IMR-90 (cell line): ENCODE results near the gene DCP2. TPM values are rescaled to one million over a fixed set of nuclear protein-coding genes. Genes with fewer than 3 reads are reported as not detected.

Experiments used
- ATAC-seq: fragments of 200-7000 bp; cut with Tn5 transposase; 2 replicates; pipeline ENCODE4 v1.9.1; 2020; ENCODE audit warnings: low read depth, mild to moderate bottlenecking, moderate library complexity
- BruUV-seq: library from RNA; stranded (reverse); fragments of 400-500 nt; replicated peaks from 2 replicates; lab custom pipeline; 2021; lab: Mats Ljungman, UMichigan
- CTCF ChIA-PET: fragments of 300-600 bp; formaldehyde crosslinking; extraction: SDS; loops from one replicate; lab custom pipeline; 2021; ENCODE audit warnings: antibody characterized with exemption; lab: Yijun Ruan, JAX
- POLR2A ChIA-PET: fragments of 300-600 bp; sonication (Branson Sonifier 250); formaldehyde crosslinking; loops from one replicate; lab custom pipeline; 2022; ENCODE audit warnings: antibody characterized with exemption; ENCODE audit not compliant: unreplicated experiment; lab: Charles Lee
- DNase-seq: peaks from one replicate; pipeline ENCODE4 v3.0.0; 2013
- H2AFZ ChIP-seq: replicated peaks from 2 replicates; pipeline ENCODE3; 2013; ENCODE audit warnings: low read length, mild to moderate bottlenecking; ENCODE audit not compliant: poor library complexity
- H2AK5ac ChIP-seq: 2 replicates; pipeline ENCODE4 v1.6.1; 2013; ENCODE audit warnings: low read depth, low read length, inconsistent platforms
- H2AK9ac ChIP-seq: replicated peaks from 2 replicates; pipeline ENCODE3; 2013; ENCODE audit warnings: mild to moderate bottlenecking, low read depth, low read length, moderate library complexity; ENCODE audit not compliant: poor library complexity
- H2BK120ac ChIP-seq: 2 replicates; pipeline ENCODE4 v1.6.1; 2013; ENCODE audit warnings: low read depth, low read length, inconsistent platforms
- H2BK15ac ChIP-seq: 3 replicates; pipeline ENCODE4 v1.6.1; 2013; ENCODE audit warnings: low read depth, low read length, inconsistent platforms
- H2BK20ac ChIP-seq: 2 replicates; pipeline ENCODE4 v1.6.1; 2013; ENCODE audit warnings: low read depth, mild to moderate bottlenecking, inconsistent platforms, low read length, moderate library complexity
- H2BK5ac ChIP-seq: 2 replicates; pipeline ENCODE4 v1.6.1; 2013; ENCODE audit warnings: mild to moderate bottlenecking, low read depth, low read length, inconsistent platforms; ENCODE audit not compliant: poor library complexity, severe bottlenecking
- H3K14ac ChIP-seq: replicated peaks from 2 replicates; pipeline ENCODE4 v1.6.1; 2013; ENCODE audit warnings: low read depth, low read length, inconsistent platforms
- H3K18ac ChIP-seq: 2 replicates; pipeline ENCODE4 v1.6.1; 2013; ENCODE audit warnings: low read depth, low read length, control low read depth
- H3K23ac ChIP-seq: 2 replicates; pipeline ENCODE4 v1.6.1; 2013; ENCODE audit warnings: low read depth, low read length, inconsistent platforms
- H3K27ac ChIP-seq: 2 replicates; pipeline ENCODE4 v1.5.1; 2013; ENCODE audit warnings: mild to moderate bottlenecking, control low read depth, low read length; ENCODE audit not compliant: insufficient read depth
- H3K27me3 ChIP-seq: 2 replicates; pipeline ENCODE4 v1.6.1; 2013; ENCODE audit warnings: low read length; ENCODE audit not compliant: control insufficient read depth, insufficient read depth
- H3K36me3 ChIP-seq: 2 replicates; pipeline ENCODE4 v1.6.1; 2013; ENCODE audit warnings: low read length, mixed read lengths; ENCODE audit not compliant: control insufficient read depth, insufficient read depth
- H3K4ac ChIP-seq: 2 replicates; pipeline ENCODE4 v1.6.1; 2013; ENCODE audit warnings: low read depth, low read length, inconsistent platforms
- H3K4me1 ChIP-seq: 2 replicates; pipeline ENCODE4 v1.6.1; 2013; ENCODE audit warnings: low read length, mixed read lengths; ENCODE audit not compliant: control insufficient read depth, insufficient read depth
- H3K4me2 ChIP-seq: 2 replicates; pipeline ENCODE4 v1.6.1; 2013; ENCODE audit warnings: low read depth, mild to moderate bottlenecking, control low read depth, low read length, moderate library complexity
- H3K4me3 ChIP-seq: 2 replicates; pipeline ENCODE4 v1.5.1; 2013; ENCODE audit warnings: low read depth, mild to moderate bottlenecking, control low read depth, low read length, moderate library complexity; ENCODE audit not compliant: insufficient read depth
- H3K56ac ChIP-seq: 2 replicates; pipeline ENCODE4 v1.6.1; 2013; ENCODE audit warnings: low read length, inconsistent platforms; ENCODE audit not compliant: insufficient read depth; ENCODE audit errors: extremely low read depth
- H3K79me1 ChIP-seq, 2 experiments: 2 replicates each; pipeline ENCODE4 v1.6.1; 2013; ENCODE audit warnings: low read length in 2 of 2, inconsistent platforms in 1 of 2, low read depth in 1 of 2
- H3K9ac ChIP-seq: 2 replicates; pipeline ENCODE4 v1.6.1; 2013; ENCODE audit warnings: low read depth, low read length, control low read depth
- H3K9me1 ChIP-seq: 2 replicates; pipeline ENCODE4 v1.6.1; 2013; ENCODE audit warnings: low read length, inconsistent platforms; ENCODE audit not compliant: insufficient read depth
- H3K9me3 ChIP-seq: 2 replicates; pipeline ENCODE4 v1.6.1; 2013; ENCODE audit warnings: low read length; ENCODE audit not compliant: control insufficient read depth, insufficient read depth
- H4K20me1 ChIP-seq: 2 replicates; pipeline ENCODE4 v1.6.1; 2013; ENCODE audit warnings: low read length, inconsistent platforms; ENCODE audit not compliant: insufficient read depth
- H4K5ac ChIP-seq: 2 replicates; pipeline ENCODE4 v1.6.1; 2013; ENCODE audit warnings: mild to moderate bottlenecking, low read depth, low read length, control low read depth
- H4K8ac ChIP-seq, 2 experiments: 2 replicates each; pipeline ENCODE4 v1.6.1; 2013; ENCODE audit warnings: low read depth in 2 of 2, low read length in 2 of 2, control low read depth in 1 of 2, inconsistent platforms in 1 of 2
- H4K91ac ChIP-seq: 2 replicates; pipeline ENCODE4 v1.6.1; 2013; ENCODE audit warnings: low read depth, low read length, inconsistent platforms; ENCODE audit not compliant: insufficient read depth
- CHD1 ChIP-seq: IDR thresholded peaks from 2 replicates; pipeline ENCODE4 v1.6.1; 2012; ENCODE audit warnings: low read depth, low read length, improper control_type of control experiment
- FOS ChIP-seq: fragments of 150-350 bp; IDR thresholded peaks from 2 replicates; pipeline ENCODE4 v1.6.1; 2016; ENCODE audit warnings: low read depth, low read length
- MAFK ChIP-seq: IDR thresholded peaks from 2 replicates; pipeline ENCODE4 v1.6.1; 2012; ENCODE audit warnings: low read depth, low read length, improper control_type of control experiment
- MAZ ChIP-seq: IDR thresholded peaks from 2 replicates; pipeline ENCODE4 v1.6.1; 2012; ENCODE audit warnings: low read depth, mild to moderate bottlenecking, low read length, improper control_type of control experiment, moderate library complexity, borderline replicate concordance
- MXI1 ChIP-seq: IDR thresholded peaks from 2 replicates; pipeline ENCODE4 v1.6.1; 2012; ENCODE audit warnings: low read depth, mild to moderate bottlenecking, low read length, moderate library complexity, borderline replicate concordance
- SMC3 ChIP-seq: fragments of 150-350 bp; IDR thresholded peaks from 2 replicates; pipeline ENCODE4 v1.6.1; 2016; ENCODE audit warnings: low read depth, mild to moderate bottlenecking, antibody characterized with exemption, low read length, moderate library complexity
- USF2 ChIP-seq: fragments of 150-350 bp; IDR thresholded peaks from 2 replicates; pipeline ENCODE4 v1.6.1; 2017; ENCODE audit warnings: mild to moderate bottlenecking, antibody characterized with exemption, low read length, low read depth
- WGBS, 2 experiments: methylation state at CpG; one replicate each; pipeline versions ENCODE4 v1.1.5 to v1.1.7; 2013; ENCODE audit warnings: missing lambda C conversion rate in 2 of 2; ENCODE audit not compliant: insufficient read length in 1 of 2; ENCODE audit errors: extremely low coverage in 2 of 2; 5-methylcytosine and 5-hydroxymethylcytosine counted together
- dilution Hi-C: fragments of 300-500 bp; cut with HindIII; formaldehyde crosslinking; loops from one replicate; pipeline ENCODE4 v1.14.3; 2018; ENCODE audit warnings: low sequenced_read_pairs; ENCODE audit not compliant: unreplicated experiment
- in situ Hi-C: fragments of 300-500 bp; cut with MboI; formaldehyde crosslinking; loops from 3 replicates; pipeline ENCODE4 v1.14.3; 2019; ENCODE audit warnings: low sequenced_read_pairs, inconsistent platforms, mixed read lengths
- intact Hi-C: fragments of 100-400 bp; cut with micrococcal nuclease; formaldehyde crosslinking; loops from 2 replicates; pipeline ENCODE4 v1.10.0; 2022
- polyA plus RNA-seq, 3 experiments: library from polyadenylated mRNA; depleted of rRNA; stranded (reverse); fragments of >200 nt; gene quantifications; 2 replicates each; pipeline ENCODE4 v1.2.3, GENCODE V29; 2012; ENCODE audit warnings: low replicate concordance in 1 of 3
- total RNA-seq: library from RNA; depleted of rRNA; stranded (reverse); fragments of >200 nt; gene quantifications from 2 replicates; pipeline ENCODE4 v1.2.3, GENCODE V29; 2012

The DCP2 gene
- total and polyA plus RNA-seq, 2 of the 4 experiments (the other 2 are of a cell fraction): 6.9 to 18.6 TPM

- DNase-seq (no peak), ATAC-seq (no peak)
- peak overlapping the region in 1 of 2 experiments; percentile 56; a peak in 2 of 4 replicates for H4K8ac ChIP-seq
- H2AFZ ChIP-seq: peak overlapping the region; percentile 94
- 0 out of 3 replicates have a peak overlapping the region, but pooled peaks have one; percentile 19 for H2BK15ac ChIP-seq
- peaks cover 0 to 11% of the 10 kb centered on the region in 2 experiments; a peak in 3 of 4 replicates for H3K79me1 ChIP-seq
- no peaks in the 10 kb centered on the region for H3K9me3 ChIP-seq
- in situ Hi-C loops (no loop called here), intact Hi-C loops (loop anchor here (1.0 kb wide), 1 partner anchor 56 kb away; no protein-coding TSS in a partner anchor), dilution Hi-C loops (no loop called here)
- peak overlapping the region; percentile 91 for H2AK9ac ChIP-seq
- peak overlapping the region; percentile 64 for H2BK5ac ChIP-seq
- peak overlapping the region; percentile 77 for H3K27ac ChIP-seq
- peak overlapping the region; percentile 93 for H3K23ac ChIP-seq
- 0% methylated on average over 1 of the region's 16 CpGs; no CpG with 5 or more reads in 1 of the 2 experiments for WGBS, 2 experiments
- peak overlapping the region; percentile 91; the same call in 1 of the 2 replicates for H3K4me2 ChIP-seq
- no peak overlapping the region; the same call in none of the 2 replicates for H3K18ac ChIP-seq
- H3K27me3 ChIP-seq: no peaks in the 10 kb centered on the region
- 0 out of 2 replicates have a peak, but pooled peaks cover 3% of the 10 kb centered on the region for H3K9me1 ChIP-seq
- peak overlapping the region; percentile 65 for H3K4ac ChIP-seq
- CTCF ChIA-PET: no interaction called here
- POLR2A ChIA-PET: no interaction called here
- no peak overlapping the region for H2AK5ac ChIP-seq
- H3K36me3 ChIP-seq: no peaks in the 10 kb centered on the region
- H4K20me1 ChIP-seq: peaks cover 13% of the 10 kb centered on the region; the same call in 1 of the 2 replicates
- TF ChIP-seq FOS: no peak
- no peak for TF ChIP-seq CHD1
- TF ChIP-seq MAZ: no peak
- peak; percentile 71; the same call in 1 of the 2 replicates for TF ChIP-seq MXI1
- TF ChIP-seq USF2: no peak
- no peak for TF ChIP-seq SMC3
- no peak for TF ChIP-seq MAFK
- no peak overlapping the region for H2BK120ac ChIP-seq
- no peak overlapping the region for H4K5ac ChIP-seq
- no peak overlapping the region for H2BK20ac ChIP-seq
- peaks cover 2% of the 10 kb centered on the region; the same call in 1 of the 2 replicates for H3K4me1 ChIP-seq
- peak overlapping the region; percentile 40; the same call in 1 of the 2 replicates for H4K91ac ChIP-seq
- peak overlapping the region; percentile 66 for H3K4me3 ChIP-seq
- peak overlapping the region; percentile 69 for H3K9ac ChIP-seq
- H3K14ac ChIP-seq: peak overlapping the region; percentile 58; the same call in 1 of the 2 replicates
- TSS peak; percentile 73 for BruUV-seq
- peak overlapping the region; percentile 72; the same call in 1 of the 2 replicates for H3K56ac ChIP-seq
Observed at GRCh38 chr5:112977440-112977861, 853 bp downstream of the DCP2 start.
